BJ (cell line): ENCODE measurements around the gene SNX5. TPM values are rescaled to one million over a fixed set of nuclear protein-coding genes. Genes with fewer than 3 reads are reported as not detected.

Experiments
- CTCF ChIA-PET: fragments of 350-600 bp; formaldehyde crosslinking; extraction: SDS; loops from one replicate; lab custom pipeline; 2021; ENCODE audit warnings: antibody characterized with exemption, inconsistent platforms; lab: Yijun Ruan, JAX
- POLR2A ChIA-PET: fragments of 300-600 bp; sonication (Branson Sonifier 250); formaldehyde crosslinking; extraction: SDS; loops from one replicate; lab custom pipeline; 2021; ENCODE audit warnings: antibody characterized with exemption; lab: Charles Lee
- DNase-seq: peaks from one replicate; pipeline ENCODE4 v3.0.0-alpha.2; 2011; ENCODE audit warnings: low read depth
- H3K27me3 ChIP-seq: 2 replicates; pipeline ENCODE4 v1.6.0; 2011; ENCODE audit warnings: low read length; ENCODE audit not compliant: control insufficient read depth, insufficient read depth
- H3K36me3 ChIP-seq: 2 replicates; pipeline ENCODE4 v1.5.1; 2011; ENCODE audit warnings: low read length; ENCODE audit not compliant: control insufficient read depth, insufficient read depth
- H3K4me3 ChIP-seq: 2 replicates; pipeline ENCODE4 v1.5.1; 2011; ENCODE audit warnings: low read depth, mild to moderate bottlenecking, control low read depth, low read length
- CTCF ChIP-seq: IDR thresholded peaks from 2 replicates; pipeline ENCODE4 v1.5.1; 2011; ENCODE audit warnings: low read depth, mild to moderate bottlenecking, control low read depth, inconsistent platforms, low read length, moderate library complexity; ENCODE audit not compliant: insufficient read depth
- polyA plus RNA-seq: library from polyadenylated mRNA; depleted of rRNA; stranded (reverse); fragments of >200 nt; gene quantifications from 2 replicates; pipeline ENCODE4 v1.2.3, GENCODE V29; 2011

SNX5 gene
- polyA plus RNA-seq, 1 experiment = 52.7 TPM

- Histone ChIP-seq H3K36me3 (no peaks in the 10 kb centered on the region), H3K27me3 (peaks cover 5% of the 10 kb centered on the region), H3K4me3 (no peak overlapping the region)
- peak; percentile 24 for DNase-seq
- TF ChIP-seq CTCF = no peak
- POLR2A ChIA-PET = no interaction called here
- CTCF ChIA-PET = interaction anchor here (1.4 kb wide), 1 partner anchor 11 kb away, joined by 5 read pairs; no protein-coding TSS in a partner anchor
These were observed 32.7 kb upstream of the SNX5 start for GRCh38 chr20:18001131-18001921.

DNA sequence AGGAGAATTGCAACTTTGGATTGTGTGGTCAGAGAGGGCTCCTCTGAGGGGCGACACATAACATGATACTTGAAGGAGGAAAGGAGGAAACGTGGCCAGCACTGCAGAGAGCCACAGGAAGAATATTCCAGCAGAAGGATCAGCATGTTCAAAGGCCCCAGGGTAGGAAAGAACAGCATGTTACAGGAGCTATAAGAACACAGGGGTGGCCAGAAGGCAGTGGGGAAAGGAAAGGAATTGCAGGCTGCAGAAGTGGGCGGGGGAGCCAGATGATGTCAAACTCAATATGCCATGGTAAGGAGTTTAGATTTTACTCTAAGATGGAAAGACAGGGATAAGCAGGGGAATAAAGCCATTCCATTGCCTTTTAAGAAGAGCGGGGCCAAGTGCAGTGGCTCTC is 31.0 kb upstream of the SNX5 start:
- ChIA-PET CTCF (no interaction called here), POLR2A (no interaction called here)
- H3K27me3 ChIP-seq = peaks cover 5% of the 10 kb centered on the region; the same call in 1 of the 2 replicates
- H3K4me3 ChIP-seq = no peak overlapping the region
- TF ChIP-seq CTCF = no peak
- DNase-seq = no peak
- H3K36me3 ChIP-seq = no peaks in the 10 kb centered on the region

- Histone ChIP-seq H3K27me3 (peaks cover 3% of the 10 kb centered on the region; the same call in 1 of the 2 replicates), H3K4me3 (no peak overlapping the region), H3K36me3 (no peaks in the 10 kb centered on the region)
- POLR2A ChIA-PET = no interaction called here
- no peak for TF ChIP-seq CTCF
- no peak for DNase-seq
- CTCF ChIA-PET = interaction anchor here (0.6 to 1.1 kb wide), 3 partner anchors 12 to 375 kb away, joined by 3 to 4 read pairs (median 4); no protein-coding TSS in a partner anchor
These were observed 29.9 kb upstream of the SNX5 start for GRCh38 chr20:17998446-17998845.

GRCh38 chr20:17995967-17996819 is 27.6 kb upstream of the SNX5 start:
- Histone ChIP-seq H3K36me3 (no peaks in the 10 kb centered on the region), H3K4me3 (no peak overlapping the region), H3K27me3 (peaks cover 3% of the 10 kb centered on the region; the same call in 1 of the 2 replicates)
- peak; percentile 19 for DNase-seq
- POLR2A ChIA-PET = no interaction called here
- TF ChIP-seq CTCF = peak; percentile 97
- CTCF ChIA-PET = interaction anchor here (0.7 to 3.6 kb wide), 31 partner anchors 8 to 676 kb away, joined by 3 to 23 read pairs (median 3); partner anchors contain the start of gene RRBP1

DNA sequence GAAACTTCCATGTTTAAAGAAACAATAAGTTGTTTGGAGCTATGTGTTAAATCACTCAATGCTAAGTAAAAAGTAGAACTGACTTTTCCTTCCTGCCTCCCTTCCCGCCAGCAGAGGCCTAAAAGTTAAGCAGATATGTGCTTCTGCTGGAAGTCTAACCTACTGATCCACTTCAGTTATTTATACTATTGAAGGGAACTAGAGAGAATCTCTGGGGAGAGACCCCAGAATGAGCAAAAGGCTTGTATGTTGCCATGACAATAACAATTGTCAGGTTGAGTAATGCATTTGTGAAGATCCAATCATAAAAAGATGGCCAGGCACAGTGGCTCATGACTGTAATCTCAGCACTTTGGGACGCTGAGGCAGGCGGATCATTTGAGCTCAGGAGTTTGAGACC is 25.0 kb upstream of the SNX5 start:
- ChIA-PET POLR2A (no interaction called here), CTCF (interaction anchor here (0.6 to 2.3 kb wide), 5 partner anchors 22 to 497 kb away, joined by 3 to 7 read pairs (median 4); partner anchors contain the start of gene RRBP1)
- TF ChIP-seq CTCF = no peak
- H3K36me3 ChIP-seq = peaks cover 1% of the 10 kb centered on the region; the same call in 1 of the 2 replicates
- H3K4me3 ChIP-seq = no peak overlapping the region
- H3K27me3 ChIP-seq = no peaks in the 10 kb centered on the region
- DNase-seq = no peak
